Heart right ventricle (tissue), 16 donors: Measurements from ENCODE around the gene SSH2. TPM values are rescaled to one million over a fixed set of nuclear protein-coding genes. Genes with fewer than 3 reads are reported as not detected.

Experiments
- ATAC-seq, 8 donors: fragments of 200-7000 bp; cut with Tn5 transposase; one replicate each; pipeline ENCODE4 v1.9.1; 2020; ENCODE audit warnings: mild to moderate bottlenecking in 8 of 8, moderate library complexity in 8 of 8, moderate number of reproducible peaks in 1 of 8
- DNase-seq, 2 donors: peaks; one replicate each; pipeline ENCODE4 v3.0.0-alpha.2; 2020
- H3K27ac ChIP-seq, 10 donors: fragments of 200-600 bp; sonication (generic) in 2 of 10; one replicate each; pipeline versions ENCODE4 v1.5.0 to v1.8.0; 2020 to 2022; ENCODE audit warnings: mild to moderate bottlenecking in 3 of 10
- H3K27me3 ChIP-seq, 7 donors: fragments of 200-600 bp; one replicate each; pipeline ENCODE4 v1.8.0; 2021 to 2022; ENCODE audit warnings: mild to moderate bottlenecking in 2 of 7
- H3K36me3 ChIP-seq, 9 donors: fragments of 200-600 bp; sonication (generic) in 1 of 9; one replicate each; pipeline versions ENCODE4 v1.5.0 to v1.8.0; 2020 to 2022; ENCODE audit warnings: mild to moderate bottlenecking in 2 of 9
- H3K4me1 ChIP-seq, 9 donors: fragments of 200-600 bp; sonication (generic) in 1 of 9; one replicate each; pipeline versions ENCODE4 v1.5.0 to v1.8.0; 2020 to 2022; ENCODE audit warnings: mild to moderate bottlenecking in 4 of 9
- H3K4me3 ChIP-seq, 10 donors: fragments of 200-600 bp; sonication (generic) in 2 of 10; one replicate each; pipeline versions ENCODE4 v1.5.0 to v1.8.0; 2020 to 2022; ENCODE audit warnings: mild to moderate bottlenecking in 7 of 10, moderate library complexity in 2 of 10
- H3K9me3 ChIP-seq, 11 donors: fragments of 200-600 bp in 10 of 11; sonication (generic) in 2 of 11; one replicate each; pipeline versions ENCODE4 v1.5.0 to v1.8.0; 2013 to 2022; ENCODE audit warnings: mild to moderate bottlenecking in 2 of 11, control low read depth in 1 of 11, moderate library complexity in 1 of 11
- CTCF ChIP-seq, 9 donors: fragments of 200-600 bp; sonication (generic) in 2 of 9; IDR thresholded peaks; one replicate each; pipeline versions ENCODE4 v1.5.0 to v1.8.0; 2021 to 2022; ENCODE audit warnings: antibody characterized with exemption in 9 of 9, mild to moderate bottlenecking in 5 of 9, moderate library complexity in 1 of 9
- WGBS, 2 donors: extraction: QIAGEN DNeasy Blood & Tissue Kit; methylation state at CpG; one replicate each; pipeline ENCODE4 v1.1.7; 2013; ENCODE audit warnings: inconsistent platforms in 1 of 2; 5-methylcytosine and 5-hydroxymethylcytosine counted together
- intact Hi-C, 10 donors: fragments of 100-400 bp; cut with DNase I; formaldehyde crosslinking; loops; one replicate each; pipeline versions ENCODE4 v1.11.1 to v1.14.2; 2022
- polyA plus RNA-seq, 2 donors: library from polyadenylated mRNA; stranded (reverse); fragments of 200-250 nt; gene quantifications; one replicate each; pipeline ENCODE4 v1.2.3, GENCODE V29; 2013
- total RNA-seq, 10 donors: library from RNA; stranded (reverse); fragmentation: NEBNext Ultra II Directional in 3 of 10; extraction: Animal tissue kit (Norgen Biotek cat#: 25700) in 3 of 10; gene quantifications; one replicate each; pipeline versions ENCODE4 v1.2.1 to v1.2.4, GENCODE V29; 2021 to 2023
- donor health status: Arrhythmogenic right ventricular cardiomyopathy.
- donor health status: ischemic (EF 13 %, LVEDD 7.1; RV severe dilation, severe dysfunction).
- donor health status: healthy with polysubstance abuse.
- donor health status: DM: no; HTN: yes; CAD: no.
- donor health status: DM: no; HTN: no; CAD: no.
- donor health status: ischemic (EF 25% LVEDD 6.9; RV normal size, moderate dysfunction).
- donor health status: ischemic (EF 25% LVEDD 5.7; RV mildly dilated, moderate dysfunction).
- donor health status: healthy.
- donor health status: DM: yes; HTN: yes; CAD: no.
- donor health status: Ischemic cardiomyopathy.
- donor health status: ischemic (EF 35%, LVEDD 5.7; RV mildly dilated, moderate dysfunction).
- donor health status: nonischemic (EF 11% LVEDD 7.7; RV severe dilation, severe dysfunction).
- donor health status: DM: yes; HTN: yes; CAD: no.
- donor health status: PGD.
- donor health status: ischemic (EF 29% LVEDD 5.4; RV normal size, mild dysfunction).
- donor health status: nonischemic (EF 23%, LVEDD 6.1; RV moderate dilation, normal function).

The SSH2 gene
- total and polyA plus RNA-seq, 12 donors = 17.9 to 42.9 (median 34.3) TPM

- Histone ChIP-seq H3K4me1 (peaks cover 6 to 94% (median 73%) of the 10 kb centered on the region in 9 donors), H3K27ac (peak overlapping the region in 7 of 10 donors; percentile 17 to 92 (median 51)), H3K36me3 (no peaks in the 10 kb centered on the region), H3K4me3 (no peak overlapping the region), H3K27me3 (no peaks in the 10 kb centered on the region), H3K9me3 (no peaks in the 10 kb centered on the region)
- intact Hi-C loops = loop anchor here in 1 of 10 donors (5.0 kb wide), 1 partner anchor 43 kb away; no protein-coding TSS in a partner anchor
- ATAC-seq (no peak), DNase-seq (no peak)
- no peak for TF ChIP-seq CTCF (IDR thresholded peaks at IDR 0.05)
- WGBS, 2 donors = 45 to 47% methylated on average over 1 of the region's 1 CpG
Measured at GRCh38 chr17:29710520-29710884, 219.5 kb downstream of the SSH2 start.

DNA sequence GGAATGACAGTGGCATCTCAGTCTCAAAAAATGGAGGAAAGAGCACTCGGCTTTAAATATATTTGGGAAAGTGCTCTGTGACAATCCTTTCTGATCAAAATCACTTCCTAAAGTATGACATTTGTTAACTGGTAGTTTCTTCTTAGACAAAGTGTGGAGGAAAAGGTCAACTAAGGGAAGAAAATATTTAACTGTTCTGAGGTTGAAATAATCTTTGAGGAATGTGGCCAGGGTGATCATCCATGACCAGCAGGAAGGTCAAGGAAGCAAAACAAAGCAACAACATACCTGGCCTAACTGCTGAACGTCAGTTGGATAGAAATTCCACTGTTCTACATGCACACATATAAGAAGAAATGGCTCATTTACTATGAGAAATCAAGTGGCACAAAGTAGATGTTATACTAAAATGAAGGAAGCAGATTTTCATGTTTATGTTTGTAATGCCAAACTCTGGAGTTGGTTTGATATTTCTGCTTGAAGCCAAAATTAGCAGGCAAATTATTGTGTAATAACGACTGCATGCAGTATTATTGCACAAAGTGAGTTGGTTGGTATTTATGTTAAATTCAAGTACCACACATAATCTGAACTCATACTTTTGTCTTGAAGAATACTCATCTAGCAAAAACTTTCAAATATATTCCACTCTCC, 220.0 kb downstream of the SSH2 start:
- Histone ChIP-seq H3K27ac (peak overlapping the region in 8 of 10 donors; percentile 17 to 92 (median 43)), H3K27me3 (no peaks in the 10 kb centered on the region), H3K9me3 (no peaks in the 10 kb centered on the region), H3K4me1 (peaks cover 8 to 96% (median 77%) of the 10 kb centered on the region in 9 donors), H3K4me3 (no peak overlapping the region), H3K36me3 (no peaks in the 10 kb centered on the region)
- no peak for TF ChIP-seq CTCF (IDR thresholded peaks at IDR 0.05)
- 41 to 45% methylated on average over 3 of the region's 3 CpGs for WGBS, 2 donors
- intact Hi-C loops = loop anchor here in 1 of 10 donors (5.0 kb wide), 1 partner anchor 43 kb away; no protein-coding TSS in a partner anchor
- no peak for DNase-seq
- ATAC-seq = no peak

DNA sequence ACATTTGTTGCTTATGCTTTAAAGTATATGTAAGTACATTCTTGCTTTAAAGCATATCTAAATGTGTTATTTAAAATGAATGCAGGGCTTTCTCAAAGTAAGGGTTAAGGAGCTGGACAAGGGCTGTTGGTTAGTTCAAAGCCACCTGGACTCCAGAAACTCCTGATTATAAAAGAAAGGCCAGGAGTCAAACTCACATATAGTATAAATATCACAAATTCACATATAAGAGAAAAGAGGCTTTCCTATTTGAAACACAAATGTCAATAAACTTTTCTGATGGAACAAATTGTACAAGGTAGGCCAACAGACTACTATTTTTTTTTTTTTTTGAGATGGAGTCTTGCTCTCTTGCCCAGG, 222.8 kb downstream of the SSH2 start:
- DNase-seq (no peak), ATAC-seq (no peak)
- no peaks in the 10 kb centered on the region for H3K9me3 ChIP-seq
- peaks cover 8 to 84% (median 71%) of the 10 kb centered on the region in 9 donors for H3K4me1 ChIP-seq
- no peak for TF ChIP-seq CTCF (IDR thresholded peaks at IDR 0.05)
- H3K4me3 ChIP-seq = peak overlapping the region in 1 of 10 donors; percentile 29
- H3K27me3 ChIP-seq = no peaks in the 10 kb centered on the region
- H3K27ac ChIP-seq = peak overlapping the region in 9 of 10 donors; percentile 39 to 92 (median 63)
- peaks cover 0 to 12% (median 7%) of the 10 kb centered on the region in 9 donors for H3K36me3 ChIP-seq
- intact Hi-C loops = no loop called here

DNA sequence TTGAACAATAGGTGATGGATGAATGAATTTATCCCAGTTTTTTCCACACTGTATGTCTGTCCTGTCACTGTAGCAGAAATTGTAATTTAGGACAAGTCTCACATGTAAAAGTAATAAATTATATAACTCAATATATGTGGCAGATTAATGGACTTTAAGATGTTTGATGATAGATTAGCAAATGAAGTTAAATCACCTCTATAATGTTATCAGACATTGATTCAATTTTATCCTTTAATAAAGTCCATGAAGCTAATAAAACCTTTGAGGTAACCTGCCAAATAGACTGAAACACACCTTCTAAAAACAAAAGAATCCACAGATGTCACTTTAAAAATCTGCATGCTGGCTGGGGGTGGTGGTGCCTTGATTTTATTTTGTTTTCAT, 224.0 kb downstream of the SSH2 start:
- H3K9me3 ChIP-seq = no peaks in the 10 kb centered on the region
- peaks cover 0 to 24% (median 16%) of the 10 kb centered on the region in 9 donors for H3K36me3 ChIP-seq
- peak overlapping the region in 9 of 10 donors; percentile 41 to 92 (median 63) for H3K27ac ChIP-seq
- no peak for TF ChIP-seq CTCF (IDR thresholded peaks at IDR 0.05)
- H3K4me3 ChIP-seq = peak overlapping the region in 1 of 10 donors; percentile 29
- ATAC-seq = no peak
- DNase-seq = no peak
- H3K4me1 ChIP-seq = peaks cover 4 to 72% (median 62%) of the 10 kb centered on the region in 9 donors
- intact Hi-C loops = no loop called here
- no peaks in the 10 kb centered on the region for H3K27me3 ChIP-seq
